Retinal pigment epithelial cell (primary cell): ENCODE measurements around the gene MUC4.
"Not testable (repeated sequence)": the region's sequence is repeated elsewhere in the genome, so short reads cannot be mapped to it uniquely, and the experiment has no call there.

Experiments used
- DNase-seq: peaks from one replicate; pipeline ENCODE4 v3.0.0-alpha.2; 2010; ENCODE audit warnings: low read depth
- H3K4me3 ChIP-seq: 2 replicates; pipeline ENCODE4 v1.5.1; 2011; ENCODE audit warnings: mild to moderate bottlenecking, low read length, control low read depth, moderate library complexity
- TF ChIP-seq, protein P1 (sequence below): conservative IDR thresholded peaks from 2 replicates; pipeline ENCODE4 v1.5.1; 2011; ENCODE audit warnings: low read depth, low read length, control low read depth, inconsistent platforms

Gene MUC4

DNA sequence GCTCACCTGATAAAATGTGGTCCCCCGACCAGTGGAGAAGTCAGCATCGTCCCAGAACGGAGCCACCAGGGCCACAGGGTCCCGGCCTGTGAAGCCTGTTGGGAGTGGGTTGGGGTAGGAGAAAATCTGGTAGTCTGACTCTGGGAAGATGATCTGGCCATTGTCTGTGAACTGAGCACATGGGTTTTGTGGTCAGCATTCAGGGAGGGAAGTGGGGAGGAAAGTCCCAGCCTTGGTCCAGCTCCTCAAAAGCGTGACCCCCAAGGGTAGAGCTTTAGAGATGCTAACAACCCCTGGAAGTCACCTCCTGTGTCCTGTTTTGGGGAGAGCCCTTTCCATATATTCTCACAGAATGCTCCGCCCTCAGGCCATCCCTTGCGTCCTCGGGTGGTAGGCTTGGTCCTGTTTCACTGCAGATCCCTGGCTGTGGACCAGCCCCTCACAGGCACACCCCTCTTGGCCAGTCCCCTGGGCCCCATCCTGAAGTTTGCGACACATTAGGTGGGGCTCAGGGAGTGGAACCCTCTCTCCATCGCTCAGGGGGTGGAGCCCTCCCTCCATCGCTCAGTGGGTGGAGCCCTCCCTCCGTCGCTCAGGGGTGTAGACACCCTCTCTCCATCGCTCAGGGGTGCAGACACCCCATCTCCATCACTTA is 40.0 kb downstream of the MUC4 start:
- TF ChIP-seq, protein P1, sequence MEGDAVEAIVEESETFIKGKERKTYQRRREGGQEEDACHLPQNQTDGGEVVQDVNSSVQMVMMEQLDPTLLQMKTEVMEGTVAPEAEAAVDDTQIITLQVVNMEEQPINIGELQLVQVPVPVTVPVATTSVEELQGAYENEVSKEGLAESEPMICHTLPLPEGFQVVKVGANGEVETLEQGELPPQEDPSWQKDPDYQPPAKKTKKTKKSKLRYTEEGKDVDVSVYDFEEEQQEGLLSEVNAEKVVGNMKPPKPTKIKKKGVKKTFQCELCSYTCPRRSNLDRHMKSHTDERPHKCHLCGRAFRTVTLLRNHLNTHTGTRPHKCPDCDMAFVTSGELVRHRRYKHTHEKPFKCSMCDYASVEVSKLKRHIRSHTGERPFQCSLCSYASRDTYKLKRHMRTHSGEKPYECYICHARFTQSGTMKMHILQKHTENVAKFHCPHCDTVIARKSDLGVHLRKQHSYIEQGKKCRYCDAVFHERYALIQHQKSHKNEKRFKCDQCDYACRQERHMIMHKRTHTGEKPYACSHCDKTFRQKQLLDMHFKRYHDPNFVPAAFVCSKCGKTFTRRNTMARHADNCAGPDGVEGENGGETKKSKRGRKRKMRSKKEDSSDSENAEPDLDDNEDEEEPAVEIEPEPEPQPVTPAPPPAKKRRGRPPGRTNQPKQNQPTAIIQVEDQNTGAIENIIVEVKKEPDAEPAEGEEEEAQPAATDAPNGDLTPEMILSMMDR: no peak
- no peak for DNase-seq
- H3K4me3 ChIP-seq: no peak overlapping the region

DNA sequence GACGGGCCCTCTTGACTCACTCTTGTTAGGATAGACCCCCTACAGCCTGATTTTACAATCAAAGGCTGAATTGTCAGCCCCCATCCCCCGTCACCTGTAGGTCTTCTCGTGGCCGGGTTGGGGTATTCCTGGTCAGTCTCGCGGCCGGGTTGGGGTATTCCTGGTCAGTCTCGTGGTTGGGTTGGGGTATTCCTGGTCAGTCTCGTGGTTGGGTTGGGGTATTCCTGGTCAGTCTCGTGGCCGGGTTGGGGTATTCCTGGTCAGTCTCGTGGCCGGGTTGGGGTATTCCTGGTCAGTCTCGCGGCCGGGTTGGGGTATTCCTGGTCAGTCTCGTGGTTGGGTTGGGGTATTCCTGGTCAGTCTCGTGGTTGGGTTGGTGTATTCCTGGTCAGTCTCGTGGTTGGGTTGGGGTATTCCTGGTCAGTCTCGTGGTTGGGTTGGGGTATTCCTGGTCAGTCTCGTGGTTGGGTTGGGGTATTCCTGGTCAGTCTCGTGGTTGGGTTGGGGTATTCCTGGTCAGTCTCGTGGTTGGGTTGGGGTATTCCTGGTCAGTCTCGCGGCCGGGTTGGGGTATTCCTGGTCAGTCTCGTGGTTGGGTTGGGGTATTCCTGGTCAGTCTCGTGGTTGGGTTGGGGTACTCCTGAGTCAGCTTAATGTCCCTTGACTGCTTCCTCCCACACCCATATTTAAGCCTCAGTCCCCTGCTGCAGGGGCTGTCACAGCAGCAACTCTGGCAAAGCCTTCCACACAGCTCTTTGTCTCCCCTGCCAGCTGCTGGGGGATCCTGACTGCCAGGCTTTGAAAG is 40.7 kb downstream of the MUC4 start:
- not testable (repeated sequence) for DNase-seq, H3K4me3 ChIP-seq

DNA sequence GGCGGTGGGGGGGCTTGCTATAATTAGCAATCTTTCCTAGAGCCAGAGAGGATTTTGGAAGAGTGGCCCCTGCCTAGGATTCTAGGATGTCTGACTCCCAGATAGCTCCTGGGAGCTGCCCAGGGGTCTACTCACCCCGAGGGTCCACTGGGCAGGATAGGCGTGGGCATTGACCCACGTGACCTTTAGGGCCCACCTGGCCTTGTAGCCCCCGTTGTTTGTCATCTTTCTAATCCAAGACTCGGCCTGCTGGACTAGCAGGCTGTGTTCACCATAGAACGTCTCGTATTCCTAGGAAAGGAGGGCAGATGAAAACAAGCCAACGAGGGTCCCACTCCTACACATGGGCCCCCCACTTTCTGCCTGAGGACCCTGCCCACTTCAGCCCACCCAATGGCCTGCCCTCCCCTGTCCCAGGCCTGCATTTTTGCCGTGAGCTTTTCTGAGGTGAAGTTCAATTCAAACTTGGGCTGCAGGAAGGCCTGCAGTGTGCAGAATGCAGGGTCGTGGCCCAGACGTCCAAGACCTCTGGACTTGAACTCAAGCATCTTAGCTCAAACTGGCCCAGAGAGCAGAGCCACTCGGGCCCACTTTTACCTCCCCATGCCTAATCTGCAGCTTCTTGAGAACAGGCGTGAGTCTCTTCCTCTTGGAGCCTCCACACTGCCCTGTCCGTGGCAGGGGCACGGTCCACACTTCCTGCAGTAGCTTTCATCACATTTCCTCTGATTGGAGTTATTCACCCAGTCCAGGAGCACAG is 41.5 kb downstream of the MUC4 start:
- no peak for DNase-seq
- H3K4me3 ChIP-seq: no peak overlapping the region
- TF ChIP-seq, protein P1: no peak

DNA sequence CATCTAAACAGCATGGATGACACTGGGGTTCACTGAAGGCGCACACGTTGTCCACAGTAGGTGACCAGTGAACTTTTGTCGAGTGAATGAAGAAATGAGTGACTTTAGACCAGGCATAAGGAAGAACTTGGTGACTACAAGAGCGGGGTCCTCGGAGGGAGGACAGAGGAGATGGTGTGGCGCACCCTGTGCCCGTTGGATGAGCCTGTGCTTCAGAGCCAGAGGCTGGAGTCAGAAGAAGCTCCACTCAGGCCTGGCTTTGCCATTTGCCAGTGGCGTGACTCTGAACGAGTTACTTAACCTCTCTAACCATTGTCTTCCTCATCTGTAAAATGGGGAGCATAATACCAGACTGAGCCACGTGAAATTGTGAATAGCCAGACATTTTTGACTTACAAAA is 42.2 kb downstream of the MUC4 start:
- TF ChIP-seq, protein P1: no peak

DNA sequence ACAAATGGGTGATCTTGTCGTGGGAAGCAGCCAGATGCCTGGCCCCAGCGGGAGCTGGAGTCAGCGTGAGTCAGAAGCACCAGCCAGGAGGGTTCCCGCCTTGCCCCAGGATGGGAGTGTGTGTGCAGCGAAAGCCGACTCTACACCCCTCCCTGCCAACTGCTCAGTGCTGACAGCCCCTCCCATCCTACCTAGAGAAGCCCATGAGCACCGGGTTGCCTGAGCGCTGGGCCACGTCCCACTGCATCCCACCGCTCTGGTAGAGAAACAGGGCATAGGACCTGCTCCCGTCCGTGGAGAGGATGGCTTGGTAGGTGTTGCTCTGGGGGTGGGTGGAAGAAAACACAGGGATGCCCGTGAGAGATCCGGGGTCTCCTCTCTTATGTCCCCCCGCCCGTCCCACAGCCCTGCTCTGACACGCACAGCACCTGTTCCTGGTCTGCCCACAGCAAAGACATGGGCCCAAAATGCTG is 42.9 kb downstream of the MUC4 start:
- TF ChIP-seq, protein P1: no peak
- H3K4me3 ChIP-seq: no peak overlapping the region
- no peak for DNase-seq

More for the DNA sequence above, 42.2 kb downstream of the MUC4 start:
- no peak overlapping the region for H3K4me3 ChIP-seq
- no peak for DNase-seq

DNA sequence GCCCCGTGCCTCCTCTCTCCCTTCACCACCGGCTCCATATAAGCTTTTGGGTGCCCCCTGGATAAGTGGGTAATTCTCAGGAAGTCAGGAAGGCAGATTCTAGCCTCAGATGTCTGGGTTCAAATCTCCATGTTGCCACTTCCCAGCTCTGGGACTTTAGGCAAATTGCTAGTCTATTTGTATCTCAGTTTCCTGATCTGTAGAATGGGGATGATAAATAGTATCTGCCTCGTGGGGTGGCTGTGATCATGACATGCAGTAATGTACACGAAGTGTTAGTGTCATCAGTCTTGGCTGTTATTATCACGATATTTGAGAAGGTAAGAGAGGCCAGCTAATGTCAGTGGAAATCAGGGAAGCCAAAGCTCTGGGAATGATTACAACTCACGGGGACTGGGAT is 43.3 kb downstream of the MUC4 start:
- no peak for DNase-seq
- H3K4me3 ChIP-seq: no peak overlapping the region
- TF ChIP-seq, protein P1: no peak

DNA sequence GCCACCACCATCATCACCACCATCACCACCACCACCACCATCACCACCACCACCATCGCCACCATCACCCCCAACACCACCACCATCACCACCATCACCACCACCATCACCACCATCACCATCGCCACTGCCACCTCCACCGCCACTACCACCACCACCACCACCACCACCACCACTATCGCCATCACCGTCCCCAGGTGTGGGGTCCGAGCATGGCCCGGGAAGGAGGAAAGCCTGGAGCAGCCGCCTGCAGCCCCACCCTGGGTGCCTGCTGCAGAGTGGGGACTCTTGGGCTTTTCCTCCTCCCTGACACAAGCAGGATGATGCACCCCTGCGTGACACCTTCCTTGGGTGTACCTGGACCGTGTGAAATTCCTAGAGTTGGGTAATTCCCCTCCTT is 43.9 kb downstream of the MUC4 start:
- no peak overlapping the region for H3K4me3 ChIP-seq
- no peak for DNase-seq
- TF ChIP-seq, protein P1: no peak
